GM23248 (cell line): Measurements from ENCODE around the gene LRRC63.
"Not testable (repeated sequence)": the region's sequence is repeated elsewhere in the genome, so short reads cannot be mapped to it uniquely, and the experiment has no call there.

Experiments
- EZH2 ChIP-seq: fragments of 200-600 bp; sonication (generic); IDR thresholded peaks from 2 replicates; pipeline ENCODE4 v1.6.1; 2018; ENCODE audit warnings: antibody characterized with exemption, mild to moderate bottlenecking; ENCODE audit not compliant: insufficient read depth, poor library complexity, severe bottlenecking
- EZH2phosphoT487 ChIP-seq: fragments of 200-600 bp; sonication (generic); IDR thresholded peaks from 2 replicates; pipeline ENCODE4 v1.6.1; 2018; ENCODE audit warnings: antibody characterized with exemption, moderate library complexity, mild to moderate bottlenecking, low read depth; ENCODE audit not compliant: insufficient read depth

- TF ChIP-seq EZH2phosphoT487, EZH2: not testable (repeated sequence)
Measured at GRCh38 chr13:46220234-46220633, 8.5 kb downstream of the LRRC63 start.
